Muscle of leg (tissue), 11 donors: Measurements from ENCODE around the gene ARSG. TPM values are rescaled to one million over a fixed set of nuclear protein-coding genes. Genes with fewer than 3 reads are reported as not detected.

Experiments
- DNase-seq: peaks from one replicate; pipeline ENCODE4 v3.0.0; 2013
- H3K27ac ChIP-seq: one replicate; pipeline ENCODE4 v1.5.1; 2013; ENCODE audit warnings: mild to moderate bottlenecking, low read length, control low read depth
- H3K27me3 ChIP-seq: one replicate; pipeline ENCODE4 v1.6.1; 2013; ENCODE audit warnings: low read length; ENCODE audit not compliant: control insufficient read depth, insufficient read depth
- H3K36me3 ChIP-seq: one replicate; pipeline ENCODE4 v1.6.1; 2013; ENCODE audit warnings: low read length; ENCODE audit not compliant: control insufficient read depth, insufficient read depth
- H3K4me1 ChIP-seq: one replicate; pipeline ENCODE4 v1.6.1; 2013; ENCODE audit warnings: low read length; ENCODE audit not compliant: control insufficient read depth, insufficient read depth
- H3K4me3 ChIP-seq: one replicate; pipeline ENCODE4 v1.5.1; 2013; ENCODE audit warnings: low read length, control low read depth
- H3K9me3 ChIP-seq: replicated peaks from 2 replicates; pipeline ENCODE4 v1.6.1; 2013; ENCODE audit warnings: low read depth, low read length; ENCODE audit not compliant: control insufficient read depth
- WGBS: methylation state at CpG from one replicate; pipeline ENCODE4 v1.1.5; 2013; ENCODE audit warnings: missing lambda C conversion rate; ENCODE audit not compliant: insufficient coverage; 5-methylcytosine and 5-hydroxymethylcytosine counted together
- polyA plus RNA-seq, 8 donors: library from polyadenylated mRNA; unstranded; fragments of 120-200 nt; gene quantifications; one replicate each; pipeline versions ENCODE4 v1.2.1 to v1.2.3, GENCODE V29; 2013; ENCODE audit warnings: inconsistent platforms in 1 of 8, low replicate concordance in 1 of 8; ENCODE audit not compliant: insufficient read length in 8 of 8, insufficient read depth in 1 of 8
- total RNA-seq: library from RNA; stranded (reverse); fragments of 120-200 nt; gene quantifications from one replicate; pipeline ENCODE4 v1.2.4, GENCODE V29; 2013

The ARSG gene
- total and polyA plus RNA-seq, 9 donors, result 2.2 to 3.7 (median 2.9) TPM

DNA sequence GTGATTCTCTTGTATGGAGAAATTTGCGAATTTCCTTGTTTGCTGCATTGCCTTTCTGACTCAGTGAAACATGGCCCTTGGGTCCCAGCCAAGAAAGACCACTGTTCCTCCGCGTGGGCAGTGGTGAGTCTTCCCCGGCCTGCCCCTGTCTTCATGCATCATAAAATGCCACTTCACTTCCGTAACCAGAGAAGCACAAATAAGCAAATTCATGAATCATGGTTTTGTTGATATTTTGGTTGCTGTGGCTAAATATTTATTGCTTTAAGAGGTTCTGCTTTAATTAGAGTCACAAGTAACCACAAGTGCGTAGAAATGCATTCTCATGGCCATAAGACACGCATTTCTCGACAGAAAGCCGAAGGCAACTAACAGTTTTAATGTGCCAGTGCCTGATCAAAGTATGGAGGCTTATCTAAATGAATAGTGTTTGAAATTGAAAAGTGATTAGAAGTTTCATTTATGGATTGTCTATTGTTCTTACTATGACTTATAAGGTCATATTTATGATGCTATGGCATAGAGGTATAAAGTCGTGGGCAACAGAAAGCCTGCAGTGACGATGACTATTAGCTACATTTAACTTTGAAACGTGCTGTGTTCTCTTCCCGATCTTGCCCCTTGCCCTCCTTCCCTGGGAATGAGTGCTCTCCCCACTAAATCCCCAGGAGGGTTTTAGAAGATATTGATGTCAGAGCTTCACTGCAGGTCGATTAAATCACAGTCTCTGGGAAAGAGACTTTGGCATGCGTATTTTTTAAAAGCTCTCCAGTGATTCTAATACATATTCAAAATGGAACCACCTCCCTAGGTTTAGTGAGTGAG, 90.0 kb downstream of the ARSG start:
- no peaks in the 10 kb centered on the region for H3K36me3 ChIP-seq
- peak; percentile 33 for DNase-seq
- no peaks in the 10 kb centered on the region for H3K9me3 ChIP-seq
- H3K4me1 ChIP-seq, result peaks cover 38% of the 10 kb centered on the region
- WGBS, result 83% methylated on average over 5 of the region's 15 CpGs
- no peak overlapping the region for H3K4me3 ChIP-seq
- H3K27ac ChIP-seq, result no peak overlapping the region
- peaks cover 3% of the 10 kb centered on the region for H3K27me3 ChIP-seq

DNA sequence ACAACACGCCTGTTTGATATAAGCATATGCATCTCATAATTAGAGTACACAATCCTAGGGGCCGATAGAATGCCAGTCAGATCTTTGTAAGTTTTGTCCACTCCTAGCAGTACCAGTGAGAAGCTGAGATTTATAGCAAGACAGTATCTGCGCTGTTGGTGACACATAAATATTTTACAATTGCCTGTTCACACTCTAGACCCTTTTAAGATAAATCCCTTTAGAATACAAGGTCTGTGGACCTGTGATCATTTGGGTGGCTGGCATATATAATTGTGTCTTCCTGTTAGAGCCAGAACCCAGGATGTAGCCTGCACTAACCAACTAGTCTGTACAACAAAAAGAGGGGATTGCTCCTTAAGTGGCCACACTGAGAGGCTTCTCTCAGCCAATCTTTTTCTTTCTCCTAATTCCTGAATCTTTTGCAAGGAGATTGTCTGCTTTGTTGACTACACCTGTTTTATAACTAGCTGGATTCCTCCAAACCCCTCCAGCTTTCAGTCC, 91.3 kb downstream of the ARSG start:
- H3K27ac ChIP-seq, result no peak overlapping the region
- H3K36me3 ChIP-seq, result no peaks in the 10 kb centered on the region
- H3K4me3 ChIP-seq, result no peak overlapping the region
- H3K4me1 ChIP-seq, result peaks cover 43% of the 10 kb centered on the region
- DNase-seq, result no peak
- WGBS, result no CpG with 5 or more reads among the region's 3 CpGs
- H3K9me3 ChIP-seq, result no peaks in the 10 kb centered on the region
- peaks cover 3% of the 10 kb centered on the region for H3K27me3 ChIP-seq

- Histone ChIP-seq H3K4me1 (peaks cover 38% of the 10 kb centered on the region), H3K27ac (no peak overlapping the region), H3K9me3 (no peaks in the 10 kb centered on the region)
Observed at GRCh38 chr17:68383120-68383442, 91.8 kb downstream of the ARSG start.

GRCh38 chr17:68383443-68384321, 92.4 kb downstream of the ARSG start:
- no peak overlapping the region for H3K4me3 ChIP-seq
- peaks cover 32% of the 10 kb centered on the region for H3K4me1 ChIP-seq
- WGBS, result 51% methylated on average over 5 of the region's 16 CpGs
- H3K9me3 ChIP-seq, result no peaks in the 10 kb centered on the region
- H3K36me3 ChIP-seq, result no peaks in the 10 kb centered on the region
- H3K27me3 ChIP-seq, result no peaks in the 10 kb centered on the region
- peak overlapping the region; percentile 57 for H3K27ac ChIP-seq
- peak; percentile 27 for DNase-seq

More at GRCh38 chr17:68383120-68383442, 91.8 kb downstream of the ARSG start:
- no peak overlapping the region for H3K4me3 ChIP-seq
- DNase-seq, result no peak
- H3K36me3 ChIP-seq, result no peaks in the 10 kb centered on the region
- H3K27me3 ChIP-seq, result no peaks in the 10 kb centered on the region
- WGBS, result 75% methylated on average over 2 of the region's 4 CpGs

GRCh38 chr17:68384471-68384870, 93.2 kb downstream of the ARSG start:
- Histone ChIP-seq H3K4me1 (peaks cover 27% of the 10 kb centered on the region), H3K27me3 (no peaks in the 10 kb centered on the region), H3K9me3 (no peaks in the 10 kb centered on the region), H3K27ac (no peak overlapping the region), H3K4me3 (no peak overlapping the region), H3K36me3 (no peaks in the 10 kb centered on the region)
- no peak for DNase-seq
- WGBS, result no CpG with 5 or more reads among the region's 1 CpG

- no peak overlapping the region for H3K4me3 ChIP-seq
- peaks cover 27% of the 10 kb centered on the region for H3K4me1 ChIP-seq
- no peaks in the 10 kb centered on the region for H3K27me3 ChIP-seq
- no peaks in the 10 kb centered on the region for H3K9me3 ChIP-seq
- DNase-seq, result no peak
- WGBS, result 89% methylated on average over 1 of the region's 4 CpGs
- no peak overlapping the region for H3K27ac ChIP-seq
- H3K36me3 ChIP-seq, result no peaks in the 10 kb centered on the region
Observed at GRCh38 chr17:68384941-68385340, 93.6 kb downstream of the ARSG start.

DNA sequence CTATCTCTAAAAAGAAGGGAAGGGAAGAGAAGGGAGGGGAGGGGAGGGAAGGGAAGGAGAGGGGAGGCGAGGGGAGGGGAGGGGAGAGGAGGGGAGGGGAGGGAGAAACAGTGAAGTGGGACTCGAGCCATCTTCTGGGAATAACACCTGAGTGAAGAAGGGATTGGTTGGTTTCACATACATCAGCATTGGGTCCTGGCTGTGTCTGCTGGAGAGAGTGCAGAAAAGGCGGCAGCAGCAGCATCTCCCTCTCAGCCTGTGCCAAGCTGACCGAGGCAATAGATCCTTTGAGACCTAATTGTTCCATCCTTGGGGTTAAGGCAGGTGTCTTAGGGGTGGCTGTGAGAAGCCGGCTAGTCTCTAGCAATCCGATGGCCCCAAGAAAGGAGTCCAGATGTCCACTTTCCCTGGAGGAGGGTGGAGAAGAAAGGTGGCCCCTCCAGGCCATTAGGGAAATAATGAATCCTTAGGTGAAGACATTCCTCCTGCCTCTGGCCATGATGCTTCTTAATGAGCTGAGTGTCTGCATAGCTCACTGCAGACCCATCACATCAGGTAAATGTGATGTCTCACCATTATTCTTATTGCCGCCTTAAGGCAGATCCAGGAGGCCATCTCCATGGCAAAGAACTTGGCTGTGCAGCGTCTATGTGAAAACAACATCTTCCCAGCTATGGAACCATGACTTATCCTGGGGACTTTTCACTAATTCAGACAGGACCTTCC, 94.4 kb downstream of the ARSG start:
- WGBS, result 69% methylated on average over 6 of the region's 8 CpGs
- no peak overlapping the region for H3K27ac ChIP-seq
- no peaks in the 10 kb centered on the region for H3K36me3 ChIP-seq
- no peak for DNase-seq
- no peak overlapping the region for H3K4me3 ChIP-seq
- peaks cover 27% of the 10 kb centered on the region for H3K4me1 ChIP-seq
- no peaks in the 10 kb centered on the region for H3K9me3 ChIP-seq
- no peaks in the 10 kb centered on the region for H3K27me3 ChIP-seq

DNA sequence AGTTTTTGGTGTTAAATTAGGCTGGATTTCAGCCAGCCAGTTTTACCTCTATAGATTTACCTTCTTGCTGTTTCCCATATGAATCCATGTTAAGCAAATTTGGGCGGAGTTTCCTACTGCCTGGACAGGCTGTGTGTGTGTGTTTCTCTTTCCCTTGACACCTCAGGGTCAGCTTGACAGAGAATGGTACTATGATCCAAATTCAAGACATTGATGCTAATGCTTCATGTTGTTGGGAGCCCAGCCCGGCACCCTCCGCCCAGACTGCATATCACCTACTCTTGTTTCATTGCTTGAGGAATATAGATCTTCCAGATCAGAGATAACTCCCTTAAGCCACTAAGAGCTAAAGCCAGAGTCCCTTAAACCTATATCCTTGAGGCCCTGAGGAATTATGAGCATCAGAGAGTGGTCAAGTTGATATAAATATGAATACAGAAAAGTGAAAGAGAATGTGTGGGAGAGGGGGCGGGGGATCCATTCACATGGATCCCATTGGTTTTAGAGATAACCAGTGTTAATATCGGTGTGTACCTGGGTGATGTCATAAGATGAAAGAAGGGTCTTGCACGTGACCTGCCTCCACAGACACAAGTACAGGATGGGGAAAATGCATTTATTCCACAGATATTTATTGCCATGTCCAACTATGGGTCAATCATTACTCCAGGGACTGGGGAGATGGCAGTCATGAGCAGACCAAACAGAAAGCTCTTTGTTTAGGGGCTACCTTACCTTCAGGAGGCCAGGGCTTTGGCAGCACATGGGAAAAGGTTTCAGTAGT, 96.3 kb downstream of the ARSG start:
- Histone ChIP-seq H3K4me1 (peaks cover 27% of the 10 kb centered on the region), H3K36me3 (no peaks in the 10 kb centered on the region), H3K27ac (no peak overlapping the region), H3K4me3 (no peak overlapping the region), H3K9me3 (no peaks in the 10 kb centered on the region), H3K27me3 (no peaks in the 10 kb centered on the region)
- WGBS, result 73% methylated on average over 3 of the region's 6 CpGs
- no peak for DNase-seq

DNA sequence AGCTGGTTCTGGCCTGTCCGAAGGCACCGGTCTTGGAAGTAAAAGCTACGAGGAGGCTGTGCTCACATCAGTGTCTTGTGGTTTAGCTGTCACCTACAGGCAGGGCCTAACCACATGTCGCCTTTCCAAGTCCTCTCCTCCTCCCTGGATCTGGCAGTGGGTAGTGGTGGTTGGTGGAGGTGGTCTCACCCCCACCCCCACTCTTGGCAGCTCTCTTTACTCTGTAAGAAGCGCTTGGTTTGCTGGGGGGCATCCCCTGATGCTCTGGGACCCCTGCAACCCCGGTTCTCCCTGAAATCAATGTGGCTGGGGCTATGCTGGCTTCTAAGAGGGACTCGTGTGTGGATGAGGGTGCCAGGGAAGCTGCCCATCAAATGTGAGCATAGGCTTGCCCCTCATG, 97.7 kb downstream of the ARSG start:
- Histone ChIP-seq H3K27me3 (no peaks in the 10 kb centered on the region), H3K4me1 (peaks cover 17% of the 10 kb centered on the region), H3K36me3 (no peaks in the 10 kb centered on the region), H3K4me3 (no peak overlapping the region), H3K9me3 (no peaks in the 10 kb centered on the region), H3K27ac (no peak overlapping the region)
- no peak for DNase-seq
- 97% methylated on average over 3 of the region's 7 CpGs for WGBS
